K562 (cell line): ENCODE measurements around the gene CDR2L. TPM values are rescaled to one million over a fixed set of nuclear protein-coding genes. Genes with fewer than 3 reads are reported as not detected.

Experiments used
- ARHGAP35 ChIP-seq: fragments of 450-650 bp; IDR thresholded peaks from 2 replicates; pipeline ENCODE4 v1.6.1; 2018; ENCODE audit not compliant: partially characterized antibody
- BRF2 ChIP-seq: IDR thresholded peaks from 3 replicates; pipeline ENCODE4 v1.6.1; 2011; ENCODE audit warnings: borderline replicate concordance, mild to moderate bottlenecking; ENCODE audit not compliant: insufficient read length, insufficient read depth
- CBX8 ChIP-seq: fragments of 200-600 bp; sonication (generic); IDR thresholded peaks from 2 replicates; pipeline ENCODE4 v1.6.1; 2012; ENCODE audit warnings: borderline replicate concordance, mixed run types, low read depth, mild to moderate bottlenecking, moderate library complexity, mixed read lengths, low read length, control low read depth, inconsistent platforms; ENCODE audit not compliant: poor library complexity, severe bottlenecking; ENCODE audit errors: extremely low read depth
- DACH1 ChIP-seq: fragments of 450-650 bp; IDR thresholded peaks from 2 replicates; pipeline ENCODE4 v1.6.1; 2018; ENCODE audit not compliant: partially characterized antibody
- EHMT2 ChIP-seq: fragments of 450-650 bp; IDR thresholded peaks from 2 replicates; pipeline ENCODE4 v1.6.1; 2018; ENCODE audit warnings: antibody characterized with exemption
- FOXK1 ChIP-seq: sonication (generic); formaldehyde crosslinking; IDR thresholded peaks from 2 replicates; pipeline ENCODE4 v1.8.0; 2022; ENCODE audit warnings: missing genetic modification reagents, mild to moderate bottlenecking, borderline replicate concordance
- ID3 ChIP-seq, 2 experiments: fragments of 250-450 bp in 1 of 2; fragments of 450-650 bp in 1 of 2; sonication (Bioruptor Pico) in 1 of 2; IDR thresholded peaks; 2 replicates each; pipeline versions ENCODE4 v1.6.1 to v1.8.0; 2016 to 2021; ENCODE audit warnings: mild to moderate bottlenecking in 2 of 2, moderate library complexity in 2 of 2, missing compliant biosample characterization in 1 of 2, missing genetic modification characterization in 1 of 2
- ILF3 ChIP-seq: fragments of 450-650 bp; IDR thresholded peaks from 2 replicates; pipeline ENCODE4 v1.6.1; 2018; ENCODE audit warnings: antibody characterized with exemption, mild to moderate bottlenecking, moderate library complexity, borderline replicate concordance
- MAFF ChIP-seq: IDR thresholded peaks from 2 replicates; pipeline ENCODE4 v1.6.1; 2012; ENCODE audit warnings: low read length, improper control_type of control experiment
- PRPF4 ChIP-seq: fragments of 200-400 bp; formaldehyde crosslinking; IDR thresholded peaks from one replicate; pipeline ENCODE4 v1.6.1; 2017; ENCODE audit warnings: low read length, low read depth, mild to moderate bottlenecking; ENCODE audit not compliant: insufficient read depth, poor library complexity, severe bottlenecking
- RBM25 ChIP-seq: fragments of 200-400 bp; formaldehyde crosslinking; IDR thresholded peaks from 2 replicates; pipeline ENCODE4 v1.6.1; 2018; ENCODE audit warnings: low read length, low read depth, moderate library complexity; ENCODE audit not compliant: severe bottlenecking
- RBM39 ChIP-seq: fragments of 200-400 bp; formaldehyde crosslinking; optimal IDR thresholded peaks from 2 replicates; pipeline ENCODE3; 2018; ENCODE audit warnings: low read depth, low read length
- SNAPC5 ChIP-seq: fragments of 250-450 bp; sonication (Bioruptor Pico); IDR thresholded peaks from 2 replicates; pipeline ENCODE4 v1.8.0; 2021; ENCODE audit warnings: moderate library complexity, mild to moderate bottlenecking, inconsistent platforms
- YBX1 ChIP-seq: fragments of 450-650 bp; IDR thresholded peaks from 2 replicates; pipeline ENCODE4 v1.7.1; 2016; ENCODE audit warnings: mild to moderate bottlenecking
- ZC3H8 ChIP-seq: fragments of 450-650 bp; IDR thresholded peaks from 2 replicates; pipeline ENCODE4 v1.6.1; 2017
- ZNF766 ChIP-seq: fragments of 200-800 bp; sonication (Bioruptor generic); conservative IDR thresholded peaks from 2 replicates; pipeline ENCODE4 v1.6.1; 2016; ENCODE audit warnings: missing genetic modification characterization, missing compliant biosample characterization
- polyA plus RNA-seq, 8 experiments: library from polyadenylated mRNA; depleted of rRNA in 4 of 8; stranded (reverse) in 5 of 8; unstranded in 3 of 8; fragments of >200 nt; fragmentation: Nextera tagmentation in 2 of 8; fragmentation: Illumina TruSeq in 1 of 8; extraction: Ambion mirVana in 2 of 8; extraction: Trizol in 1 of 8; gene quantifications; 2 replicates each; pipeline versions ENCODE4 v1.2.1 to v1.2.3, GENCODE V29; 2011 to 2014; ENCODE audit warnings: inconsistent platforms in 1 of 8, missing spikeins in 1 of 8
- total RNA-seq, 7 experiments: library from RNA; depleted of rRNA in 6 of 7; stranded (reverse); fragments of >200 nt in 6 of 7; fragmentation: Illumina TruSeq in 2 of 7; extraction: Trizol in 2 of 7; gene quantifications; 2 replicates each; pipeline versions ENCODE4 v1.2.1 to v1.2.3, GENCODE V29; 2011 to 2021; ENCODE audit warnings: low replicate concordance in 1 of 7
- TF ChIP-seq, protein P1 (sequence below), 2 experiments: fragments of 450-650 bp; IDR thresholded peaks; 2 replicates each; pipeline ENCODE4 v1.6.1; 2016; ENCODE audit warnings: mild to moderate bottlenecking in 2 of 2, borderline replicate concordance in 1 of 2, low read depth in 1 of 2, moderate library complexity in 1 of 2

The CDR2L gene
- total and polyA plus RNA-seq, 9 of the 15 experiments (the other 6 are each of a cell fraction or from before 2014, with no cell fraction given): 2.7 to 16.0 (median 7.3) TPM

DNA sequence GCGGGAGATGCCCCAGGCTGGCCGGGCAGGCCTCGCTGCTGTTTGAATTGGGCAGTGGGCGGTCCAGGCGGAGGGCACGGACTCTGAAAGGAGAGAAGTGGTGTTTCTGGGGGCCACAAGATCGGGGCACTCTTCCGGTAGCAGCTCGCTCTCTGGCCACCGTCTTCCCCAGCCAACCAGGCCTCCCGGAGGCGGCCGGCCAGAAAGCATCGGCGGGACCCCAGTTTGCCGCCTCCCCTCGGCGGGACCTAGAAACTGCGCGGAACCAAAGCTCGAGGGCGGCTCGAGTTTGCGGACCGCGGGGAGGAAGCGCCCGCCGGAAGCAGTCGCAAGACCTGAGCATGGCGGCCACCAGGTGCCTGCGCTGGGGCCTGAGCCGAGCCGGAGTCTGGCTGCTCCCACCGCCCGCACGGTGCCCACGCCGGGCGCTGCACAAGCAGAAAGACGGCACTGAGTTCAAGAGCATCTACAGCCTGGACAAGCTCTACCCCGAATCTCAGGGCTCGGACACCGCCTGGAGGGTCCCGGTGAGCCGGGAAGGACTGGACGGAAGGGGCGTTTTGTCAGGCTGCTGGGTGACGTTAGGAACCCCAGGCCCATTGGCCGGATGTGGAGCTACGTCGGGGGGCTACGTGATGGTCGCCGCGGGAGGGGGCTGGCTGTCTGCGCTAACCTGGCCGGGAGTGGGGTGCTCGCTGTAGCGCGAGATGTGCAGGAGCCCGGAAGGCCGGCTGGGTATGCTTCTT is 25.1 kb downstream of the CDR2L start, which contains the start of gene MRPL58 (continued):
- TF ChIP-seq BRF2: no peak
- TF ChIP-seq CBX8: no peak
- TF ChIP-seq RBM39: no peak
- TF ChIP-seq EHMT2: no peak
- no peak for TF ChIP-seq RBM25
- no peak for TF ChIP-seq FOXK1 (CRISPR knock-in tag)
- TF ChIP-seq ZNF766 (CRISPR knock-in tag): peak; percentile 73; the same call in 1 of the 2 replicates
- TF ChIP-seq ID3 (CRISPR knock-in tag; IDR thresholded peaks at IDR 0.05): no peak
- peak; percentile 68; the same call in 1 of the 2 replicates for TF ChIP-seq ID3 (tag; IDR thresholded peaks at IDR 0.05)
- no peak for TF ChIP-seq ARHGAP35
- TF ChIP-seq SNAPC5 (CRISPR knock-in tag): no peak
- TF ChIP-seq ZC3H8: no peak
- TF ChIP-seq ILF3: no peak
- no peak for TF ChIP-seq MAFF
- TF ChIP-seq DACH1: no peak
- TF ChIP-seq PRPF4: no peak
- TF ChIP-seq, protein P1, sequence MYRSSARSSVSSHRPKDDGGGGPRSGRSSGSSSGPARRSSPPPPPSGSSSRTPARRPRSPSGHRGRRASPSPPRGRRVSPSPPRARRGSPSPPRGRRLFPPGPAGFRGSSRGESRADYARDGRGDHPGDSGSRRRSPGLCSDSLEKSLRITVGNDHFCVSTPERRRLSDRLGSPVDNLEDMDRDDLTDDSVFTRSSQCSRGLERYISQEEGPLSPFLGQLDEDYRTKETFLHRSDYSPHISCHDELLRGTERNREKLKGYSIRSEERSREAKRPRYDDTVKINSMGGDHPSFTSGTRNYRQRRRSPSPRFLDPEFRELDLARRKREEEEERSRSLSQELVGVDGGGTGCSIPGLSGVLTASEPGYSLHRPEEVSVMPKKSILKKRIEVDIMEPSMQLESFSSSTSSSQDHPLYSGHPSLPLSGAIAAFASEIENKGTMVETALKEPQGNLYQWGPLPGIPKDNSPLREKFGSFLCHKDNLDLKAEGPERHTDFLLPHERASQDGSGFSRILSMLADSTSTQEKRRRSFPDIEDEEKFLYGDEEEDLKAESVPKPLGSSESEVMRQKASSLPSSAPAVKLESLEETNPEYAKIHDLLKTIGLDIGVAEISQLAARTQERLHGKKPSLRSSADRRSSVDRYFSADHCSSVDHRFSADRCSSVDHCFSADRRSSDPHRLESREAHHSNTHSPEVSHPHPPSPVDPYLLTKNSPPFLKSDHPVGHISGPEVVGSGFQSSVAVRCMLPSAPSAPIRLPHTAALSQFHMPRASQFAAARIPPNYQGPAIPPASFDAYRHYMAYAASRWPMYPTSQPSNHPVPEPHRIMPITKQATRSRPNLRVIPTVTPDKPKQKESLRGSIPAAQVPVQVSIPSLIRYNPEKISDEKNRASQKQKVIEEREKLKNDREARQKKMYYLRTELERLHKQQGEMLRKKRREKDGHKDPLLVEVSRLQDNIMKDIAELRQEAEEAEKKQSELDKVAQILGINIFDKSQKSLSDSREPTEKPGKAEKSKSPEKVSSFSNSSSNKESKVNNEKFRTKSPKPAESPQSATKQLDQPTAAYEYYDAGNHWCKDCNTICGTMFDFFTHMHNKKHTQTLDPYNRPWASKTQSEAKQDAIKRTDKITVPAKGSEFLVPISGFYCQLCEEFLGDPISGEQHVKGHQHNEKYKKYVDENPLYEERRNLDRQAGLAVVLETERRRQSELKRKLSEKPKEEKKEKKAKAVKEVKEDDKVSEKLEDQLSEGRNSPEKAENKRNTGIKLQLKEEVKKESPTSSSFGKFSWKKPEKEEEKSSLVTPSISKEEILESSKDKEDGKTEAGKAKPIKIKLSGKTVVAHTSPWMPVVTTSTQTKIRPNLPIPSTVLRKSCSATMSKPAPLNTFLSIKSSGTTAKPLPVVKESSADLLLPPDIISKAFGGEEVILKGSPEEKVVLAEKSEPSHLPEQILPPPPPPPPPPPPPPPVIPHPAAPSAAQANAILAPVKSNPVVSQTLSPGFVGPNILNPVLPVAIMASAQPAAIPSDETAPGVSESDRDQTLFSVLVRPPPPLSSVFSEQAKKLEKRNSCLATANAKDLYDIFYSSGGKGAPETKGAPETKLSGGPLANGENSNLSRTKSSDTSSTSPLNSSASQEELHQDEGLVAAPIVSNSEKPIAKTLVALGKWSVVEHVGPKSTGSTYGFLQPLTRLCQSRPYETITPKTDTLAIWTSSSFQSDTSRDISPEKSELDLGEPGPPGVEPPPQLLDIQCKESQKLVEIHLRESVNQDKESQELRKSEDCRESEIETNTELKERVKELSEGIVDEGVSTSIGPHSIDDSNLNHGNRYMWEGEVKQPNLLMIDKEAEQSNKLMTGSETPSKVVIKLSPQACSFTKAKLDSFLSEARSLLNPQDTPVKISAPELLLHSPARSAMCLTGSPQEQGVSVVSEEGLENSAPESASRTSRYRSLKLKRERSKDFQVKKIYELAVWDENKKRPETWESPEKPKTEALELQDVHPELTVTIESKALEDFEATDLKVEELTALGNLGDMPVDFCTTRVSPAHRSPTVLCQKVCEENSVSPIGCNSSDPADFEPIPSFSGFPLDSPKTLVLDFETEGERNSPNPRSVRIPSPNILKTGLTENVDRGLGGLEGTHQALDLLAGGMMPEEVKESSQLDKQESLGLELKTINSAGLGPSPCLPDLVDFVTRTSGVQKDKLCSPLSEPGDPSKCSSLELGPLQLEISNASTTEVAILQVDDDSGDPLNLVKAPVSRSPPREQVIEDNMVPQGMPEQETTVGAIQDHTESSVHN (IDR thresholded peaks at IDR 0.05; ENCODE audit: borderline replicate concordance in 1 of 2, low read depth in 1 of 2): no peak
- no peak for TF ChIP-seq YBX1
